ENCODE data around the gene KAT6B. TPM values are rescaled to one million over a fixed set of nuclear protein-coding genes. Genes with fewer than 3 reads are reported as not detected.

KAT6B gene
- total and polyA plus RNA-seq, 4 donors = 5.0 to 161 (median 21.0) TPM

- 90 to 91% methylated on average over 15 of the region's 15 CpGs for WGBS, 2 donors
- H3K27ac ChIP-seq (ENCODE audit: low read depth in 1 of 2, low read length in 1 of 2) = no peak overlapping the region
- TF ChIP-seq CTCF (IDR thresholded peaks at IDR 0.05; ENCODE audit: control extremely low read depth, extremely low read depth) = no peak
- no peaks in the 10 kb centered on the region for H3K27me3 ChIP-seq (ENCODE audit: control insufficient read depth in 3 of 3, insufficient read depth in 3 of 3, low read length in 2 of 3)
- no peak for ATAC-seq (ENCODE audit: insufficient read depth, low FRiP score)
- H3K4me1 ChIP-seq (ENCODE audit: control insufficient read depth in 5 of 5, insufficient read depth in 5 of 5, low read length in 5 of 5) = peaks cover 0 to 31% (median 6%) of the 10 kb centered on the region in 5 donors
- peaks cover 14 to 35% (median 29%) of the 10 kb centered on the region in 4 donors for H3K36me3 ChIP-seq (ENCODE audit: control insufficient read depth in 4 of 4, insufficient read depth in 4 of 4, low read length in 4 of 4)
- DNase-seq = no peak
- no peak overlapping the region for H3K4me3 ChIP-seq
- no peaks in the 10 kb centered on the region for H3K9me3 ChIP-seq (ENCODE audit: control insufficient read depth in 4 of 4, insufficient read depth in 3 of 4, low read length in 3 of 4)
- H3K9ac ChIP-seq (ENCODE audit: insufficient read depth in 1 of 2, low read length in 2 of 2) = no peak overlapping the region
Measured at GRCh38 chr10:75029420-75029819, 203.0 kb downstream of the KAT6B start.

GRCh38 chr10:75029857-75030256, 203.5 kb downstream of the KAT6B start:
- 81 to 88% methylated on average over 13 of the region's 13 CpGs for WGBS, 2 donors
- no peak overlapping the region for H3K27ac ChIP-seq (ENCODE audit: low read depth in 1 of 2, low read length in 1 of 2)
- H3K27me3 ChIP-seq (ENCODE audit: control insufficient read depth in 3 of 3, insufficient read depth in 3 of 3, low read length in 2 of 3) = no peaks in the 10 kb centered on the region
- H3K4me3 ChIP-seq = no peak overlapping the region
- peaks cover 10 to 31% (median 26%) of the 10 kb centered on the region in 4 donors for H3K36me3 ChIP-seq (ENCODE audit: control insufficient read depth in 4 of 4, insufficient read depth in 4 of 4, low read length in 4 of 4)
- H3K4me1 ChIP-seq (ENCODE audit: control insufficient read depth in 5 of 5, insufficient read depth in 5 of 5, low read length in 5 of 5) = peaks cover 0 to 27% (median 6%) of the 10 kb centered on the region in 5 donors
- ATAC-seq (ENCODE audit: insufficient read depth, low FRiP score) (no peak), DNase-seq (peak; percentile 95 to 99 (median 97))
- no peak overlapping the region for H3K9ac ChIP-seq (ENCODE audit: insufficient read depth in 1 of 2, low read length in 2 of 2)
- no peaks in the 10 kb centered on the region for H3K9me3 ChIP-seq (ENCODE audit: control insufficient read depth in 4 of 4, insufficient read depth in 3 of 4, low read length in 3 of 4)
- no peak for TF ChIP-seq CTCF (IDR thresholded peaks at IDR 0.05; ENCODE audit: control extremely low read depth, extremely low read depth)

GRCh38 chr10:75030371-75030770, 204.0 kb downstream of the KAT6B start:
- no peak for ATAC-seq (ENCODE audit: insufficient read depth, low FRiP score)
- no peak for TF ChIP-seq CTCF (IDR thresholded peaks at IDR 0.05; ENCODE audit: control extremely low read depth, extremely low read depth)
- DNase-seq = no peak
- 96 to 99% methylated on average over 10 of the region's 10 CpGs for WGBS, 2 donors
- H3K4me1 ChIP-seq (ENCODE audit: control insufficient read depth in 5 of 5, insufficient read depth in 5 of 5, low read length in 5 of 5) = peaks cover 0 to 27% (median 8%) of the 10 kb centered on the region in 5 donors
- no peak overlapping the region for H3K27ac ChIP-seq (ENCODE audit: low read depth in 1 of 2, low read length in 1 of 2)
- peaks cover 7 to 26% (median 22%) of the 10 kb centered on the region in 4 donors for H3K36me3 ChIP-seq (ENCODE audit: control insufficient read depth in 4 of 4, insufficient read depth in 4 of 4, low read length in 4 of 4)
- no peak overlapping the region for H3K4me3 ChIP-seq
- no peaks in the 10 kb centered on the region for H3K9me3 ChIP-seq (ENCODE audit: control insufficient read depth in 4 of 4, insufficient read depth in 3 of 4, low read length in 3 of 4)
- no peaks in the 10 kb centered on the region for H3K27me3 ChIP-seq (ENCODE audit: control insufficient read depth in 3 of 3, insufficient read depth in 3 of 3, low read length in 2 of 3)
- H3K9ac ChIP-seq (ENCODE audit: insufficient read depth in 1 of 2, low read length in 2 of 2) = no peak overlapping the region

GRCh38 chr10:75032119-75032518, 205.7 kb downstream of the KAT6B start:
- DNase-seq (no peak), ATAC-seq (ENCODE audit: insufficient read depth, low FRiP score) (no peak)
- TF ChIP-seq CTCF (IDR thresholded peaks at IDR 0.05; ENCODE audit: control extremely low read depth, extremely low read depth) = no peak
- peaks cover 7 to 20% (median 17%) of the 10 kb centered on the region in 4 donors for H3K36me3 ChIP-seq (ENCODE audit: control insufficient read depth in 4 of 4, insufficient read depth in 4 of 4, low read length in 4 of 4)
- 98 to 99% methylated on average over 3 of the region's 3 CpGs for WGBS, 2 donors
- peaks cover 0 to 27% (median 8%) of the 10 kb centered on the region in 5 donors for H3K4me1 ChIP-seq (ENCODE audit: control insufficient read depth in 5 of 5, insufficient read depth in 5 of 5, low read length in 5 of 5)
- no peaks in the 10 kb centered on the region for H3K9me3 ChIP-seq (ENCODE audit: control insufficient read depth in 4 of 4, insufficient read depth in 3 of 4, low read length in 3 of 4)
- H3K27ac ChIP-seq (ENCODE audit: low read depth in 1 of 2, low read length in 1 of 2) = no peak overlapping the region
- no peak overlapping the region for H3K4me3 ChIP-seq
- no peaks in the 10 kb centered on the region for H3K27me3 ChIP-seq (ENCODE audit: control insufficient read depth in 3 of 3, insufficient read depth in 3 of 3, low read length in 2 of 3)
- no peak overlapping the region for H3K9ac ChIP-seq (ENCODE audit: insufficient read depth in 1 of 2, low read length in 2 of 2)

All from lung (tissue), 12 donors.